ENCODE results near the gene RAB26. TPM values are rescaled to one million over a fixed set of nuclear protein-coding genes. Genes with fewer than 3 reads are reported as not detected.

Gene RAB26
- total RNA-seq, 1 donor from 2014 or later: 3.4 TPM

- Mint-ChIP-seq H3K9me3 (ENCODE audit: unreplicated experiment) (no peaks in the 10 kb centered on the region), H3K27ac (ENCODE audit: unreplicated experiment) (no peak overlapping the region), H3K36me3 (ENCODE audit: unreplicated experiment) (no peaks in the 10 kb centered on the region), H3K4me3 (ENCODE audit: unreplicated experiment) (no peak overlapping the region), H3K4me1 (ENCODE audit: unreplicated experiment) (no peaks in the 10 kb centered on the region), H3K27me3 (ENCODE audit: unreplicated experiment) (peaks cover 6% of the 10 kb centered on the region)
- TF ChIP-seq, protein P1, sequence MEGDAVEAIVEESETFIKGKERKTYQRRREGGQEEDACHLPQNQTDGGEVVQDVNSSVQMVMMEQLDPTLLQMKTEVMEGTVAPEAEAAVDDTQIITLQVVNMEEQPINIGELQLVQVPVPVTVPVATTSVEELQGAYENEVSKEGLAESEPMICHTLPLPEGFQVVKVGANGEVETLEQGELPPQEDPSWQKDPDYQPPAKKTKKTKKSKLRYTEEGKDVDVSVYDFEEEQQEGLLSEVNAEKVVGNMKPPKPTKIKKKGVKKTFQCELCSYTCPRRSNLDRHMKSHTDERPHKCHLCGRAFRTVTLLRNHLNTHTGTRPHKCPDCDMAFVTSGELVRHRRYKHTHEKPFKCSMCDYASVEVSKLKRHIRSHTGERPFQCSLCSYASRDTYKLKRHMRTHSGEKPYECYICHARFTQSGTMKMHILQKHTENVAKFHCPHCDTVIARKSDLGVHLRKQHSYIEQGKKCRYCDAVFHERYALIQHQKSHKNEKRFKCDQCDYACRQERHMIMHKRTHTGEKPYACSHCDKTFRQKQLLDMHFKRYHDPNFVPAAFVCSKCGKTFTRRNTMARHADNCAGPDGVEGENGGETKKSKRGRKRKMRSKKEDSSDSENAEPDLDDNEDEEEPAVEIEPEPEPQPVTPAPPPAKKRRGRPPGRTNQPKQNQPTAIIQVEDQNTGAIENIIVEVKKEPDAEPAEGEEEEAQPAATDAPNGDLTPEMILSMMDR (IDR thresholded peaks at IDR 0.05): no peak
- no peak for DNase-seq (ENCODE audit: extremely low spot score, unreplicated experiment)
These were observed 42.4 kb downstream of the RAB26 start for GRCh38 chr16:2190659-2191445.

- Mint-ChIP-seq H3K27ac (ENCODE audit: unreplicated experiment) (no peak overlapping the region), H3K4me1 (ENCODE audit: unreplicated experiment) (no peaks in the 10 kb centered on the region), H3K4me3 (ENCODE audit: unreplicated experiment) (no peak overlapping the region), H3K9me3 (ENCODE audit: unreplicated experiment) (no peaks in the 10 kb centered on the region), H3K27me3 (ENCODE audit: unreplicated experiment) (peaks cover 6% of the 10 kb centered on the region), H3K36me3 (ENCODE audit: unreplicated experiment) (no peaks in the 10 kb centered on the region)
- no peak for DNase-seq (ENCODE audit: extremely low spot score, unreplicated experiment)
- TF ChIP-seq, protein P1 (IDR thresholded peaks at IDR 0.05): no peak
These were observed 43.0 kb downstream of the RAB26 start for GRCh38 chr16:2191446-2191706.

DNA sequence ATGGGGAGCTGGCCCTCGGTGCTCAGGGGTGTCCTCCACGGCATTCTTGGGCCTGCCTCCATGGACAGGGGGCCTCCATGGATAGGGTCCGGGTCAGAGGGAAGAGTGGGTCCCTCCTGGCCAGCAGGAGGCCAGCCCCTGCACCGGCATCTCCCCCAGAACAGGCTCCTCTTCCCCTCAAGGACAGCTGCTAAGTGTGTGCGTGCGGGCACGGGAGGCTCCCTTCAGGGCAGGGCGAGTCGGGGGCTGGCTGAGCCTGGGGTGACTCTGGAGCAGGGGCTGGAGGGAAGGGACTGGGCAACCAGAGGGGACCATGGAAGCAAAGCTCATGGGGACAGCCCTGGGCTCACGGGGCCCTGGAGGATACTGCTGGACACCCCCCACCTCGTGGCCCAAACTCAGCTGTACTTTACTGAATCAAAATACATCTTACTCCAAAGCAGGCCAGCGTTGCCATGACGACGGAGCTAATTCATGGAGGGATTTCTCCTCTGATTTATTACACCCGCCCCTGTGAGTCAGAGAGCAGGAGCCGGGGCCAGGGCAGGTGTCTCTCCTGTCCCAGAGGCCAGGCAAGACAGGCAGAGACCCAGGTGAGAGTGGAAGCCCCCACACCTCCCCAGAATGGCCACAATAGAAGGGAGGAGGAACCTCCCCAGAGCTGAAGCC, 45.9 kb downstream of the RAB26 start:
- Mint-ChIP-seq H3K27ac (ENCODE audit: unreplicated experiment) (no peak overlapping the region), H3K27me3 (ENCODE audit: unreplicated experiment) (peaks cover 11% of the 10 kb centered on the region), H3K4me3 (ENCODE audit: unreplicated experiment) (no peak overlapping the region), H3K36me3 (ENCODE audit: unreplicated experiment) (no peaks in the 10 kb centered on the region), H3K4me1 (ENCODE audit: unreplicated experiment) (no peaks in the 10 kb centered on the region), H3K9me3 (ENCODE audit: unreplicated experiment) (no peaks in the 10 kb centered on the region)
- TF ChIP-seq, protein P1 (IDR thresholded peaks at IDR 0.05): no peak
- no peak for DNase-seq (ENCODE audit: extremely low spot score, unreplicated experiment)

GRCh38 chr16:2194852-2195321, 46.5 kb downstream of the RAB26 start:
- H3K9me3 Mint-ChIP-seq (ENCODE audit: unreplicated experiment): no peaks in the 10 kb centered on the region
- no peaks in the 10 kb centered on the region for H3K4me1 Mint-ChIP-seq (ENCODE audit: unreplicated experiment)
- TF ChIP-seq, protein P1 (IDR thresholded peaks at IDR 0.05): peak; percentile 42
- no peak overlapping the region for H3K27ac Mint-ChIP-seq (ENCODE audit: unreplicated experiment)
- no peak for DNase-seq (ENCODE audit: extremely low spot score, unreplicated experiment)
- no peaks in the 10 kb centered on the region for H3K36me3 Mint-ChIP-seq (ENCODE audit: unreplicated experiment)
- peaks cover 11% of the 10 kb centered on the region for H3K27me3 Mint-ChIP-seq (ENCODE audit: unreplicated experiment)
- no peak overlapping the region for H3K4me3 Mint-ChIP-seq (ENCODE audit: unreplicated experiment)

All from osteocyte (in vitro differentiated cells).